Measurements from ENCODE around the gene TMEM123.

Gene TMEM123

GRCh38 chr11:102346748-102347461, 105.7 kb downstream of the TMEM123 start, which contains the start of gene BIRC2:
BIRC2 (plus strand) TSS chr11:102347214; CDS start chr11:102349855, 2,641 bp downstream.
- DNase-seq = peak; percentile 65 to 83

GRCh38 chr11:102346456-102346747, 106.2 kb downstream of the TMEM123 start:
- DNase-seq = no peak
